ENCODE measurements around the gene C19orf44. TPM values are rescaled to one million over a fixed set of nuclear protein-coding genes. Genes with fewer than 3 reads are reported as not detected.

C19orf44 gene
- total and polyA plus RNA-seq, 2 of the 4 experiments (the other 2 are of a cell fraction), result 1.4 to 3.8 TPM

DNA sequence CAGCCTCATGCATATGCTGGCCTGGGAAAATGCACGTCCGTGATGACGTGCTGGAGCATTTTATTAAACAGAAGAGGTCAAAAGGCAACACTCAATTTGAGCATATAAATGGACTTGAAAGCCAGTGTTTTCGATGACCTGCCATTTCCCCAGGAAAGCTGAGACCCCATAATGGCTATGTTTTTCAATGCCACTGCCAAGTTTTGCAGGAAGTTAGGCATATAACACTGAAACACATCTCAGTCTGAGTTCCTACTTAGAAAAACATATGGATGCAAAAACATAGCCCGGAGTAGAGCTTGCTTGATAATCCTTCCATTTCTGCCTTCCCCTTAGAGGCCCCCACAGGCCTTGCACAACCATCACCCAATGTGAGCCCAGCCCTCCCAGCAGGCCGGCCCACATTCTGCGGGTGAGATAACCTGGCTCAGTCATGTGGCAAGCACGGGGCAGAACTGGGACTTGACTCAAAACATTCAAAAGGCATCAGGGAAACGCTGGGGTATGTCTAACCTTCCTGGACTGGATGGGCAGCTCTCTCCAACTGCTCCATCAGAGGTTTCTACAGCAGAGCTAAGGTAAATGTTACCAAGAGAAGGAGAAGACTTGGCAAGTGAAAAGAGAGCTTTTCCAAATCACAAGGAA lies 49.3 kb upstream of the C19orf44 start:
- H3K23ac ChIP-seq (ENCODE audit: low read depth, low read length), result peak overlapping the region; percentile 58
- H3K4ac ChIP-seq (ENCODE audit: low read depth, low read length), result peak overlapping the region; percentile 15; the same call in 1 of the 2 replicates
- dilution Hi-C loops (cut with HindIII; ENCODE audit: low sequenced_read_pairs, unreplicated experiment), result no loop called here
- H3K4me1 ChIP-seq (ENCODE audit: control insufficient read depth, insufficient read depth, low read length), result peaks cover 12% of the 10 kb centered on the region
- DNase-seq (peak; percentile 91), ATAC-seq (ENCODE audit: low read depth) (peak; percentile 98)
- no peak overlapping the region for H2BK15ac ChIP-seq (ENCODE audit: low read depth, low read length)
- WGBS, 2 experiments (ENCODE audit: extremely low coverage in 2 of 2, insufficient read length in 1 of 2), result 43% methylated on average over 4 of the region's 9 CpGs; no CpG with 5 or more reads in 1 of the 2 experiments
- H3K9ac ChIP-seq (ENCODE audit: low read depth, low read length), result no peak overlapping the region
- peak overlapping the region; percentile 27 for H3K14ac ChIP-seq (replicated peaks; ENCODE audit: low read depth, low read length)
- H3K18ac ChIP-seq (ENCODE audit: low read depth, low read length), result peak overlapping the region; percentile 21; the same call in 1 of the 2 replicates
- H3K27ac ChIP-seq (ENCODE audit: insufficient read depth, low read length), result peak overlapping the region; percentile 62; the same call in 1 of the 2 replicates
- no peak overlapping the region; a peak in 1 of 4 replicates for H4K8ac ChIP-seq (ENCODE audit: low read depth in 2 of 2, low read length in 2 of 2)
- no peaks in the 10 kb centered on the region for H3K36me3 ChIP-seq (ENCODE audit: control insufficient read depth, insufficient read depth, low read length)
- H2BK5ac ChIP-seq (ENCODE audit: low read depth, low read length, poor library complexity, severe bottlenecking), result peak overlapping the region; percentile 64
- no peak overlapping the region for H2BK120ac ChIP-seq (ENCODE audit: low read depth, low read length)
- H3K79me1 ChIP-seq (ENCODE audit: low read depth in 1 of 2, low read length in 2 of 2), result peaks cover 27 to 83% of the 10 kb centered on the region in 2 experiments
- peaks cover 63% of the 10 kb centered on the region for H4K20me1 ChIP-seq (ENCODE audit: insufficient read depth, low read length)
- H4K5ac ChIP-seq (ENCODE audit: low read depth, low read length), result peak overlapping the region; percentile 6; the same call in 1 of the 2 replicates
- no peak overlapping the region for H3K4me3 ChIP-seq (ENCODE audit: insufficient read depth, low read depth, low read length)
- H2AFZ ChIP-seq (replicated peaks; ENCODE audit: low read length, poor library complexity), result no peak overlapping the region
- peak overlapping the region; percentile 5; the same call in 1 of the 2 replicates for H2BK20ac ChIP-seq (ENCODE audit: low read depth, low read length)
- H2AK5ac ChIP-seq (ENCODE audit: low read depth, low read length), result peak overlapping the region; percentile 62; the same call in 1 of the 2 replicates
- POLR2A ChIA-PET (ENCODE audit: unreplicated experiment), result no interaction called here
- intact Hi-C loops (cut with micrococcal nuclease), result no loop called here
- no peaks in the 10 kb centered on the region for H3K27me3 ChIP-seq (ENCODE audit: control insufficient read depth, insufficient read depth, low read length)
- H3K56ac ChIP-seq (ENCODE audit: extremely low read depth, insufficient read depth, low read length), result no peak overlapping the region
- H3K9me3 ChIP-seq (ENCODE audit: control insufficient read depth, insufficient read depth, low read length), result no peaks in the 10 kb centered on the region
- peaks cover 24% of the 10 kb centered on the region for H3K9me1 ChIP-seq (ENCODE audit: insufficient read depth, low read length)
- TF ChIP-seq, protein P1, sequence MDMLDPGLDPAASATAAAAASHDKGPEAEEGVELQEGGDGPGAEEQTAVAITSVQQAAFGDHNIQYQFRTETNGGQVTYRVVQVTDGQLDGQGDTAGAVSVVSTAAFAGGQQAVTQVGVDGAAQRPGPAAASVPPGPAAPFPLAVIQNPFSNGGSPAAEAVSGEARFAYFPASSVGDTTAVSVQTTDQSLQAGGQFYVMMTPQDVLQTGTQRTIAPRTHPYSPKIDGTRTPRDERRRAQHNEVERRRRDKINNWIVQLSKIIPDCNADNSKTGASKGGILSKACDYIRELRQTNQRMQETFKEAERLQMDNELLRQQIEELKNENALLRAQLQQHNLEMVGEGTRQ (IDR thresholded peaks at IDR 0.05; ENCODE audit: low read depth, low read length), result peak; percentile 81; the same call in 1 of the 2 replicates
- no peak for TF ChIP-seq CHD1 (IDR thresholded peaks at IDR 0.05; ENCODE audit: low read depth, low read length)
- TF ChIP-seq CEBPB (IDR thresholded peaks at IDR 0.05; ENCODE audit: low read depth, low read length), result peak; percentile 99
- no peak for TF ChIP-seq RFX5 (IDR thresholded peaks at IDR 0.05; ENCODE audit: low read depth, low read length)
- TF ChIP-seq MXI1 (IDR thresholded peaks at IDR 0.05; ENCODE audit: borderline replicate concordance, low read depth, low read length), result peak; percentile 80
- TF ChIP-seq MAZ (IDR thresholded peaks at IDR 0.05; ENCODE audit: borderline replicate concordance, low read depth, low read length), result peak; percentile 91
- no peak for TF ChIP-seq FOS (IDR thresholded peaks at IDR 0.05; ENCODE audit: low read depth, low read length)
- TF ChIP-seq BHLHE40 (IDR thresholded peaks at IDR 0.05; ENCODE audit: low read depth, low read length), result peak; percentile 92
- no peak for TF ChIP-seq POLR2A (IDR thresholded peaks at IDR 0.05; ENCODE audit: low read depth, low read length)
- TF ChIP-seq NFE2L2 (IDR thresholded peaks at IDR 0.05; ENCODE audit: low read depth, low read length), result peak; percentile 15; the same call in 1 of the 2 replicates
- peak; percentile 16; the same call in 1 of the 2 replicates for TF ChIP-seq RAD21 (IDR thresholded peaks at IDR 0.05; ENCODE audit: low read length)
- BruUV-seq (replicated peaks), result no TSS peak
- in situ Hi-C loops (cut with MboI; ENCODE audit: low sequenced_read_pairs), result no loop called here
- peak overlapping the region; percentile 15; the same call in 1 of the 2 replicates for H4K91ac ChIP-seq (ENCODE audit: insufficient read depth, low read depth, low read length)
- H2AK9ac ChIP-seq (replicated peaks; ENCODE audit: low read depth, low read length, poor library complexity), result peak overlapping the region; percentile 19
- H3K4me2 ChIP-seq (ENCODE audit: low read depth, low read length), result peak overlapping the region; percentile 73
- CTCF ChIA-PET, result no interaction called here

All from IMR-90 (cell line).